H9 (cell line): ENCODE data around the gene PLD1. TPM values are rescaled to one million over a fixed set of nuclear protein-coding genes. Genes with fewer than 3 reads are reported as not detected.

Source experiments
- DNase-seq: peaks from one replicate; pipeline ENCODE4 v3.0.0-alpha.2; 2017
- H2AFZ ChIP-seq: one replicate; pipeline ENCODE4 v1.6.1; 2013; ENCODE audit warnings: mild to moderate bottlenecking, low read length, control low read depth, moderate library complexity
- H2AK5ac ChIP-seq: 2 replicates; pipeline ENCODE4 v1.6.1; 2013; ENCODE audit warnings: low read length, control low read depth, mixed read lengths; ENCODE audit not compliant: insufficient read length
- H2BK120ac ChIP-seq: one replicate; pipeline ENCODE4 v1.6.1; 2013; ENCODE audit warnings: low read depth, mild to moderate bottlenecking, low read length, control low read depth, inconsistent platforms; ENCODE audit not compliant: poor library complexity, severe bottlenecking
- H2BK12ac ChIP-seq: 2 replicates; pipeline ENCODE4 v1.6.1; 2013; ENCODE audit warnings: low read length, control low read depth, mixed read lengths, low read depth; ENCODE audit not compliant: insufficient read length
- H2BK15ac ChIP-seq: 2 replicates; pipeline ENCODE4 v1.6.1; 2013; ENCODE audit warnings: low read depth, low read length, control low read depth
- H2BK20ac ChIP-seq: one replicate; pipeline ENCODE4 v1.6.1; 2013; ENCODE audit warnings: low read depth, mild to moderate bottlenecking, low read length, control low read depth, inconsistent platforms; ENCODE audit not compliant: poor library complexity, severe bottlenecking
- H2BK5ac ChIP-seq: 2 replicates; pipeline ENCODE4 v1.6.1; 2013; ENCODE audit warnings: low read length, control low read depth, mixed read lengths; ENCODE audit not compliant: insufficient read length
- H3K14ac ChIP-seq: 2 replicates; pipeline ENCODE4 v1.6.1; 2013; ENCODE audit warnings: low read length, control low read depth; ENCODE audit not compliant: insufficient read depth
- H3K18ac ChIP-seq: 2 replicates; pipeline ENCODE4 v1.6.1; 2013; ENCODE audit warnings: low read depth, mild to moderate bottlenecking, mixed read lengths, low read length, control low read depth; ENCODE audit not compliant: insufficient read length
- H3K23ac ChIP-seq: 2 replicates; pipeline ENCODE4 v1.6.1; 2013; ENCODE audit warnings: low read length, control low read depth, mixed read lengths, low read depth; ENCODE audit not compliant: insufficient read length
- H3K23me2 ChIP-seq: 2 replicates; pipeline ENCODE4 v1.6.1; 2013; ENCODE audit warnings: low read depth, mild to moderate bottlenecking, mixed read lengths, low read length, control low read depth; ENCODE audit not compliant: insufficient read length, poor library complexity, severe bottlenecking
- H3K27ac ChIP-seq: 2 replicates; pipeline ENCODE4 v1.5.1; 2013; ENCODE audit warnings: low read length, control low read depth, mixed read lengths, low read depth; ENCODE audit not compliant: insufficient read length
- H3K27me3 ChIP-seq: 2 replicates; pipeline ENCODE4 v1.6.1; 2013; ENCODE audit warnings: low read length, control low read depth, inconsistent platforms; ENCODE audit not compliant: insufficient read depth
- H3K4ac ChIP-seq: 2 replicates; pipeline ENCODE4 v1.6.1; 2013; ENCODE audit warnings: low read depth, mild to moderate bottlenecking, control low read depth, inconsistent platforms, low read length, moderate library complexity
- H3K4me1 ChIP-seq: 2 replicates; pipeline ENCODE4 v1.6.1; 2013; ENCODE audit warnings: low read length, control low read depth, inconsistent platforms; ENCODE audit not compliant: insufficient read depth
- H3K4me2 ChIP-seq: 2 replicates; pipeline ENCODE4 v1.6.1; 2013; ENCODE audit warnings: low read length, control low read depth, mixed read lengths; ENCODE audit not compliant: insufficient read length, insufficient read depth
- H3K56ac ChIP-seq: 2 replicates; pipeline ENCODE4 v1.6.1; 2013; ENCODE audit warnings: low read depth, mild to moderate bottlenecking, mixed read lengths, low read length, control low read depth; ENCODE audit not compliant: insufficient read length
- H3K79me1 ChIP-seq: 2 replicates; pipeline ENCODE4 v1.6.1; 2013; ENCODE audit warnings: low read depth, mild to moderate bottlenecking, moderate library complexity, low read length, control low read depth, inconsistent platforms; ENCODE audit not compliant: insufficient read depth, poor library complexity, severe bottlenecking
- H3K79me2 ChIP-seq: 2 replicates; pipeline ENCODE4 v1.6.1; 2013; ENCODE audit warnings: low read length, control low read depth, inconsistent platforms; ENCODE audit not compliant: insufficient read depth
- H3K9ac ChIP-seq: 2 replicates; pipeline ENCODE4 v1.6.1; 2013; ENCODE audit warnings: low read length, control low read depth, mixed read lengths; ENCODE audit not compliant: insufficient read length; ENCODE audit errors: extremely low read depth
- H3K9me3 ChIP-seq: one replicate; pipeline ENCODE4 v1.6.1; 2013; ENCODE audit warnings: low read depth, low read length, inconsistent platforms; ENCODE audit not compliant: control insufficient read depth
- H3T11ph ChIP-seq: one replicate; pipeline ENCODE4 v1.6.1; 2013; ENCODE audit warnings: mild to moderate bottlenecking, low read length, control low read depth, inconsistent platforms
- H4K20me1 ChIP-seq: one replicate; pipeline ENCODE4 v1.6.1; 2013; ENCODE audit not compliant: control insufficient read depth, insufficient read length, insufficient read depth
- H4K5ac ChIP-seq: 2 replicates; pipeline ENCODE4 v1.6.1; 2013; ENCODE audit warnings: low read depth, mild to moderate bottlenecking, mixed read lengths, low read length, control low read depth; ENCODE audit not compliant: insufficient read length
- H4K8ac ChIP-seq: replicated peaks from 2 replicates; pipeline ENCODE4 v1.6.1; 2013; ENCODE audit warnings: low read length, control low read depth, mixed read lengths, low read depth; ENCODE audit not compliant: insufficient read length
- H4K91ac ChIP-seq: 2 replicates; pipeline ENCODE4 v1.6.1; 2013; ENCODE audit warnings: low read depth, mild to moderate bottlenecking, moderate library complexity, mixed read lengths, low read length, control low read depth; ENCODE audit not compliant: insufficient read length
- H3K27ac Mint-ChIP-seq, 3 experiments: 2 replicates in 2 of 3; 3 replicates in 1 of 3; pipeline ENCODE4 v1.8.0; 2020 to 2021; ENCODE audit warnings: mixed read lengths in 3 of 3, mild to moderate bottlenecking in 1 of 3, moderate library complexity in 1 of 3
- H3K27me3 Mint-ChIP-seq: 2 replicates; pipeline ENCODE4 v1.8.0; 2021; ENCODE audit warnings: low read depth, mild to moderate bottlenecking, moderate library complexity, mixed read lengths
- H3K36me3 Mint-ChIP-seq, 3 experiments: 2 replicates in 2 of 3; 3 replicates in 1 of 3; pipeline ENCODE4 v1.8.0; 2020 to 2021; ENCODE audit warnings: low read depth in 3 of 3, mixed read lengths in 3 of 3; ENCODE audit not compliant: insufficient read depth in 1 of 3
- H3K4me1 Mint-ChIP-seq, 2 experiments: 2 replicates each; pipeline ENCODE4 v1.8.0; 2020; ENCODE audit warnings: mixed read lengths in 2 of 2
- H3K4me3 Mint-ChIP-seq, 2 experiments: 2 replicates in 1 of 2; 3 replicates in 1 of 2; pipeline ENCODE4 v1.8.0; 2020 to 2021; ENCODE audit warnings: mild to moderate bottlenecking in 2 of 2, mixed read lengths in 2 of 2, moderate library complexity in 1 of 2
- H3K9me3 Mint-ChIP-seq, 2 experiments: 2 replicates in 1 of 2; 3 replicates in 1 of 2; pipeline ENCODE4 v1.8.0; 2020; ENCODE audit warnings: mild to moderate bottlenecking in 2 of 2, mixed read lengths in 2 of 2, moderate library complexity in 1 of 2
- WGBS: extraction: QIAGEN DNeasy Blood & Tissue Kit; methylation state at CpG from one replicate; pipeline ENCODE4 v1.1.7; 2013; ENCODE audit warnings: missing lambda C conversion rate, low lambda C conversion rate, mixed read lengths; ENCODE audit not compliant: insufficient read length; ENCODE audit errors: extremely low coverage; 5-methylcytosine and 5-hydroxymethylcytosine counted together
- total RNA-seq: library from RNA; stranded (reverse); gene quantifications from 2 replicates; pipeline ENCODE4 v1.2.1, GENCODE V29; 2021
- TF ChIP-seq, protein P1 (sequence below): fragments of 200-600 bp; sonication (generic); conservative IDR thresholded peaks from 3 replicates; pipeline ENCODE4 v1.8.0; 2021; ENCODE audit warnings: antibody characterized with exemption, mild to moderate bottlenecking

Gene PLD1
- total RNA-seq, 1 experiment from 2014 or later: 1.8 TPM

DNA sequence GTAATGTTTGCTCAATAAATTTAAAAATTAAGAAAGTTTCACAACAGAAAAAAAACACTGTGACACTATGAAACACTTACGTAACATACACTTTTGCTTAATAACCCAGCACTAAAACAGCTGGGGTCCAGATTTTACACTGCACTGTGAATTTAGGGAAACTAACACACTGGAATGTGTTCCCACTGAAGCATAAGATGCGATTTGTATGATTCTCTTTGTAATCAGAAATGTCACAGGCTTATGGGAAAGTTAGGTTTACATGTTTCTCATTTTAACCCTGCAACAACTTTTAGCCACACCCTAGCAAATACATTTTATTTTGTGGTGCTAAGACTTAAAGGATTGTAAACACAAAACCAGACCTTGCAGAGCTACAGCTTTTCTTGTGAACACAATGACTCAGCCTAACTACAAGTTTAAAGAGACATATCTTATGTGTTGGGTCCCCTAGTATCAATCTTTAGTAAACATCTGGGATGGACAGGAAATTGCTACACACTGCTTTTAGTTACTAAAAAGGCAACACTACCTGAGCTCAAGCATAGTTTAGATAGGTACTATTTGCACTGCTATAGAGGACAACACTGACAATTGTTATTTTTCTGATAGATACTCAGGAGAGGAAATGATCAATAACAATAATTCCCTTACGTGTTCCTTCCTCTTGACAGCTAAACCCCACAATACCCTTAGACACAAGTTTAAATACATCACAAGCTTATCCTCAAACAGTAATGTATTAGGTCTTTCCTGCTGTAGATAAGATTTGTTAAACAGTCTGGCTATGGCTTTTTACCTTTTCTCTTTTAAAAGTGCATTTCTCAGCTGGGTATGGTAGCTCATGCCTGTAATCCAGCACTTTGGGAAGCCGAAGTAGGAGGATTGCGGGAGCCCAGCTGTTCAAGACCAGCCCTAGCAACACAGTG is 3.8 kb downstream of the PLD1 start:
- Histone ChIP-seq H3K79me1 (no peaks in the 10 kb centered on the region), H4K5ac (no peak overlapping the region), H2AFZ (no peak overlapping the region), H2BK120ac (no peak overlapping the region), H2AK5ac (no peak overlapping the region), H3T11ph (no peak overlapping the region), H2BK5ac (no peak overlapping the region), H4K8ac (no peak overlapping the region), H3K27me3 (peaks cover 10% of the 10 kb centered on the region; the same call in 1 of the 2 replicates), H4K20me1 (no peaks in the 10 kb centered on the region), H3K9me3 (no peaks in the 10 kb centered on the region), H3K56ac (no peak overlapping the region), H2BK12ac (no peak overlapping the region), H3K4me1 (no peaks in the 10 kb centered on the region), H3K4me2 (no peak overlapping the region), H3K23me2 (peaks cover 13% of the 10 kb centered on the region), H2BK20ac (no peak overlapping the region), H3K18ac (no peak overlapping the region), H3K4ac (no peak overlapping the region), H3K79me2 (no peaks in the 10 kb centered on the region), H4K91ac (no peak overlapping the region), H3K27ac (no peak overlapping the region), H3K14ac (no peak overlapping the region), H2BK15ac (no peak overlapping the region), H3K9ac (no peak overlapping the region), H3K23ac (no peak overlapping the region)
- Mint-ChIP-seq H3K9me3 (no peaks in the 10 kb centered on the region), H3K27ac (no peak overlapping the region), H3K4me3 (no peak overlapping the region), H3K4me1 (peaks cover 8 to 10% of the 10 kb centered on the region in 2 experiments; a peak in 3 of 4 replicates), H3K27me3 (peaks cover 30% of the 10 kb centered on the region), H3K36me3 (no peaks in the 10 kb centered on the region)
- no CpG with 5 or more reads among the region's 5 CpGs for WGBS
- TF ChIP-seq, protein P1, sequence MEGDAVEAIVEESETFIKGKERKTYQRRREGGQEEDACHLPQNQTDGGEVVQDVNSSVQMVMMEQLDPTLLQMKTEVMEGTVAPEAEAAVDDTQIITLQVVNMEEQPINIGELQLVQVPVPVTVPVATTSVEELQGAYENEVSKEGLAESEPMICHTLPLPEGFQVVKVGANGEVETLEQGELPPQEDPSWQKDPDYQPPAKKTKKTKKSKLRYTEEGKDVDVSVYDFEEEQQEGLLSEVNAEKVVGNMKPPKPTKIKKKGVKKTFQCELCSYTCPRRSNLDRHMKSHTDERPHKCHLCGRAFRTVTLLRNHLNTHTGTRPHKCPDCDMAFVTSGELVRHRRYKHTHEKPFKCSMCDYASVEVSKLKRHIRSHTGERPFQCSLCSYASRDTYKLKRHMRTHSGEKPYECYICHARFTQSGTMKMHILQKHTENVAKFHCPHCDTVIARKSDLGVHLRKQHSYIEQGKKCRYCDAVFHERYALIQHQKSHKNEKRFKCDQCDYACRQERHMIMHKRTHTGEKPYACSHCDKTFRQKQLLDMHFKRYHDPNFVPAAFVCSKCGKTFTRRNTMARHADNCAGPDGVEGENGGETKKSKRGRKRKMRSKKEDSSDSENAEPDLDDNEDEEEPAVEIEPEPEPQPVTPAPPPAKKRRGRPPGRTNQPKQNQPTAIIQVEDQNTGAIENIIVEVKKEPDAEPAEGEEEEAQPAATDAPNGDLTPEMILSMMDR: no peak
- no peak for DNase-seq
